HCT116 (cell line): ENCODE measurements around the gene PIGL. TPM values are rescaled to one million over a fixed set of nuclear protein-coding genes. Genes with fewer than 3 reads are reported as not detected.

Experiments used
- ATAC-seq: fragments of 200-7000 bp; cut with Tn5 transposase; 2 replicates; pipeline ENCODE4 v1.9.1; 2020; ENCODE audit warnings: mild to moderate bottlenecking, moderate library complexity
- BruUV-seq: library from RNA; stranded (reverse); fragments of 400-500 nt; replicated peaks from 2 replicates; lab custom pipeline; 2021; lab: Mats Ljungman, UMichigan
- CTCF ChIA-PET: fragments of 300-600 bp; sonication (Branson Sonifier 250); formaldehyde crosslinking; loops from one replicate; lab custom pipeline; 2021; ENCODE audit warnings: antibody characterized with exemption; lab: Charles Lee
- POLR2A ChIA-PET: fragments of 300-600, 350-600 bp; sonication (Branson Sonifier 250); formaldehyde crosslinking; loops from one replicate; lab custom pipeline; 2021; ENCODE audit warnings: antibody characterized with exemption; lab: Charles Lee
- RAD21 ChIA-PET, 2 experiments: fragments of 300-600 bp; sonication (Branson Sonifier 250); formaldehyde crosslinking; loops; one replicate each; lab custom pipeline; 2023; ENCODE audit warnings: low total read pairs in 2 of 2; ENCODE audit not compliant: uncharacterized antibody in 2 of 2, unreplicated experiment in 2 of 2, low non-redundant PET in 1 of 2; lab: Charles Lee
- DNase-seq: peaks from one replicate; pipeline ENCODE4 v3.0.0-alpha.2; 2010; ENCODE audit warnings: low read depth, low spot score
- H2AFZ ChIP-seq: fragments of 200-600 bp; shearing (Covaris generic), sonication (generic); 2 replicates; pipeline ENCODE4 v1.6.1; 2017; ENCODE audit warnings: low read depth, mixed run types, mixed read lengths, antibody characterized with exemption, low read length; ENCODE audit not compliant: poor library complexity, severe bottlenecking
- H3K27ac ChIP-seq: 2 replicates; pipeline ENCODE4 v1.5.1; 2012; ENCODE audit warnings: low read depth, low read length
- H3K27me3 ChIP-seq: fragments of 200-600 bp; sonication (generic); 2 replicates; pipeline ENCODE4 v1.6.1; 2016; ENCODE audit warnings: mixed run types, low read length, mixed read lengths; ENCODE audit not compliant: insufficient read depth
- H3K36me3 ChIP-seq, 2 experiments: fragments of 200-500 bp in 1 of 2; fragments of 200-600 bp in 1 of 2; sonication (Bioruptor generic) in 1 of 2; sonication (generic) in 1 of 2; 2 replicates each; pipeline versions ENCODE4 v1.5.1 to v1.6.1; 2014 to 2016; ENCODE audit warnings: low read length in 2 of 2, inconsistent platforms in 1 of 2, mixed read lengths in 1 of 2, mixed run types in 1 of 2; ENCODE audit not compliant: insufficient read depth in 2 of 2, control insufficient read depth in 1 of 2
- H3K4me1 ChIP-seq, 2 experiments: fragments of 200-600 bp in 1 of 2; sonication (generic) in 1 of 2; 2 replicates each; pipeline versions ENCODE4 v1.5.1 to v1.6.1; 2012 to 2017; ENCODE audit warnings: low read length in 2 of 2, inconsistent platforms in 1 of 2, mild to moderate bottlenecking in 1 of 2, mixed read lengths in 1 of 2, mixed run types in 1 of 2, moderate library complexity in 1 of 2; ENCODE audit not compliant: insufficient read depth in 2 of 2, control insufficient read depth in 1 of 2
- H3K4me2 ChIP-seq: fragments of 200-600 bp; sonication (generic); 2 replicates; pipeline ENCODE4 v1.6.1; 2017; ENCODE audit warnings: mixed run types, low read length, mixed read lengths
- H3K4me3 ChIP-seq, 2 experiments: fragments of 200-600 bp in 1 of 2; sonication (generic) in 1 of 2; replicated peaks in 1 of 2; 2 replicates each; pipeline ENCODE4 v1.5.1; 2011 to 2016; ENCODE audit warnings: low read length in 2 of 2, control low read depth in 1 of 2, low read depth in 1 of 2, mild to moderate bottlenecking in 1 of 2, mixed read lengths in 1 of 2, mixed run types in 1 of 2
- H3K79me2 ChIP-seq: fragments of 200-600 bp; sonication (generic); 2 replicates; pipeline ENCODE4 v1.6.1; 2017; ENCODE audit warnings: mild to moderate bottlenecking, mixed run types, low read length, moderate library complexity, mixed read lengths; ENCODE audit not compliant: insufficient read depth
- H3K9ac ChIP-seq: fragments of 200-600 bp; sonication (generic); 2 replicates; pipeline ENCODE4 v1.6.1; 2016; ENCODE audit warnings: low read length, mixed read lengths
- H3K9me2 ChIP-seq: fragments of 200-600 bp; sonication (generic), shearing (Covaris generic); 2 replicates; pipeline ENCODE4 v1.6.1; 2017; ENCODE audit warnings: mixed run types, mild to moderate bottlenecking, moderate library complexity; ENCODE audit not compliant: insufficient read depth
- H3K9me3 ChIP-seq, 2 experiments: fragments of 200-500 bp in 1 of 2; fragments of 200-600 bp in 1 of 2; sonication (Bioruptor generic) in 1 of 2; sonication (generic) in 1 of 2; 2 replicates each; pipeline ENCODE4 v1.6.1; 2014 to 2017; ENCODE audit warnings: low read length in 2 of 2, mixed read lengths in 2 of 2, inconsistent platforms in 1 of 2, low read depth in 1 of 2, mild to moderate bottlenecking in 1 of 2, mixed run types in 1 of 2, moderate library complexity in 1 of 2; ENCODE audit not compliant: control insufficient read depth in 1 of 2, insufficient read depth in 1 of 2
- H4K20me1 ChIP-seq: fragments of 200-600 bp; sonication (generic), shearing (Covaris generic); 2 replicates; pipeline ENCODE4 v1.6.1; 2017; ENCODE audit warnings: mixed run types, mild to moderate bottlenecking, moderate library complexity; ENCODE audit not compliant: insufficient read depth
- ATF3 ChIP-seq: IDR thresholded peaks from 2 replicates; pipeline ENCODE4 v1.6.1; 2012
- CBX3 ChIP-seq: IDR thresholded peaks from 2 replicates; pipeline ENCODE4 v1.6.1; 2012; ENCODE audit warnings: low read depth
- EGR1 ChIP-seq: IDR thresholded peaks from 2 replicates; pipeline ENCODE4 v1.6.1; 2012; ENCODE audit warnings: low read depth
- ELF1 ChIP-seq: IDR thresholded peaks from 2 replicates; pipeline ENCODE4 v1.6.1; 2012; ENCODE audit warnings: low read depth, borderline replicate concordance
- EZH2 ChIP-seq: fragments of 200-600 bp; sonication (generic); IDR thresholded peaks from 2 replicates; pipeline ENCODE4 v1.6.1; 2017; ENCODE audit warnings: antibody characterized with exemption, mixed run types
- EZH2phosphoT487 ChIP-seq: fragments of 200-600 bp; IDR thresholded peaks from 2 replicates; pipeline ENCODE4 v1.6.1; 2018; ENCODE audit warnings: antibody characterized with exemption, borderline replicate concordance
- FOSL1 ChIP-seq: IDR thresholded peaks from 2 replicates; pipeline ENCODE4 v1.6.1; 2012; ENCODE audit warnings: low read depth
- JUND ChIP-seq: IDR thresholded peaks from 2 replicates; pipeline ENCODE4 v1.6.1; 2012
- MAX ChIP-seq: IDR thresholded peaks from 2 replicates; pipeline ENCODE4 v1.6.1; 2012
- POLR2A ChIP-seq: IDR thresholded peaks from 2 replicates; pipeline ENCODE4 v1.7.0; 2011; ENCODE audit warnings: borderline replicate concordance; ENCODE audit not compliant: insufficient read depth, insufficient read length; ENCODE audit errors: extremely low read depth
- POLR2AphosphoS5 ChIP-seq: IDR thresholded peaks from 2 replicates; pipeline ENCODE4 v1.6.1; 2011; ENCODE audit warnings: mild to moderate bottlenecking, low read depth, low read length, moderate library complexity
- REST ChIP-seq: IDR thresholded peaks from 2 replicates; pipeline ENCODE4 v1.6.1; 2012; ENCODE audit warnings: low read depth
- SIN3A ChIP-seq: IDR thresholded peaks from 2 replicates; pipeline ENCODE4 v1.6.1; 2012; ENCODE audit warnings: low read depth
- SP1 ChIP-seq: IDR thresholded peaks from 2 replicates; pipeline ENCODE4 v1.6.1; 2012; ENCODE audit warnings: low read depth
- YY1 ChIP-seq: IDR thresholded peaks from 2 replicates; pipeline ENCODE4 v1.6.1; 2011; ENCODE audit warnings: low read length, low read depth, moderate library complexity, mild to moderate bottlenecking; ENCODE audit not compliant: insufficient replicate concordance; ENCODE audit errors: extremely low read depth
- ZFX ChIP-seq: fragments of 450-650 bp; IDR thresholded peaks from 2 replicates; pipeline ENCODE4 v1.6.1; 2017
- ZNF274 ChIP-seq: fragments of 200-500 bp; sonication (Bioruptor generic); IDR thresholded peaks from 2 replicates; pipeline ENCODE4 v1.6.1; 2014; ENCODE audit warnings: mild to moderate bottlenecking, low read depth, low read length, inconsistent platforms
- intact Hi-C: fragments of 100-400 bp; cut with micrococcal nuclease; formaldehyde crosslinking; loops from 2 replicates; pipeline ENCODE4 v1.10.0; 2022
- total RNA-seq: library from RNA; stranded (reverse); gene quantifications from one replicate; pipeline ENCODE4 v1.2.1, GENCODE V29; 2021; ENCODE audit not compliant: unreplicated experiment

PIGL gene
- total RNA-seq, 1 experiment from 2014 or later = 36.8 TPM

GRCh38 chr17:16267174-16267573, 50.2 kb downstream of the PIGL start:
- POLR2A ChIA-PET = interaction anchor here (0.7 kb wide), 1 partner anchor 9 kb away, joined by 3 read pairs; no protein-coding TSS in a partner anchor
- Histone ChIP-seq H3K4me1 (peaks cover 4 to 15% of the 10 kb centered on the region in 2 experiments; a peak in 3 of 4 replicates), H3K4me3 (no peak overlapping the region), H3K4me2 (no peak overlapping the region), H2AFZ (no peak overlapping the region), H3K9ac (no peak overlapping the region), H3K9me2 (no peaks in the 10 kb centered on the region), H3K79me2 (no peaks in the 10 kb centered on the region), H3K36me3 (no peaks in the 10 kb centered on the region), H3K9me3 (no peaks in the 10 kb centered on the region), H3K27ac (no peak overlapping the region), H3K27me3 (no peaks in the 10 kb centered on the region), H4K20me1 (no peaks in the 10 kb centered on the region)
- CTCF ChIA-PET = no interaction called here
- TF ChIP-seq MAX = no peak
- TF ChIP-seq EZH2 = no peak
- DNase-seq (no peak), ATAC-seq (no peak)
- no TSS peak for BruUV-seq
- intact Hi-C loops = no loop called here
- RAD21 ChIA-PET = no interaction called here

- DNase-seq = no peak
- POLR2A ChIA-PET = no interaction called here
- no peak overlapping the region for H2AFZ ChIP-seq
- no peaks in the 10 kb centered on the region for H3K36me3 ChIP-seq
- no TSS peak for BruUV-seq
- peaks cover 13 to 37% of the 10 kb centered on the region in 2 experiments for H3K4me1 ChIP-seq
- H3K27me3 ChIP-seq = no peaks in the 10 kb centered on the region
- no peaks in the 10 kb centered on the region for H3K9me2 ChIP-seq
- ATAC-seq = no peak
- H3K79me2 ChIP-seq = no peaks in the 10 kb centered on the region
- TF ChIP-seq MAX = no peak
- no peak for TF ChIP-seq POLR2A
- no peak for TF ChIP-seq ZNF274
- TF ChIP-seq CBX3 = no peak
- TF ChIP-seq EZH2phosphoT487 = no peak
- TF ChIP-seq FOSL1 = no peak
- TF ChIP-seq YY1 = no peak
- TF ChIP-seq JUND = no peak
- no peak for TF ChIP-seq POLR2AphosphoS5
- TF ChIP-seq EGR1 = no peak
- TF ChIP-seq SIN3A = no peak
- TF ChIP-seq REST = no peak
- no peak for TF ChIP-seq ZFX
- no peak for TF ChIP-seq ELF1
- TF ChIP-seq SP1 = no peak
- no peak for TF ChIP-seq ATF3
- H3K4me3 ChIP-seq = no peak overlapping the region
- CTCF ChIA-PET = no interaction called here
- no peak overlapping the region for H3K27ac ChIP-seq
- intact Hi-C loops = no loop called here
- RAD21 ChIA-PET = no interaction called here
- no peak overlapping the region for H3K9ac ChIP-seq
- no peak overlapping the region for H3K4me2 ChIP-seq
- no peaks in the 10 kb centered on the region for H3K9me3 ChIP-seq
- H4K20me1 ChIP-seq = no peaks in the 10 kb centered on the region
These were observed 52.6 kb downstream of the PIGL start for GRCh38 chr17:16269658-16270057.
